Uterus (tissue), 4 donors: Measurements from ENCODE around the gene TMEM30B. TPM values are rescaled to one million over a fixed set of nuclear protein-coding genes. Genes with fewer than 3 reads are reported as not detected.
"Not testable (repeated sequence)": the region's sequence is repeated elsewhere in the genome, so short reads cannot be mapped to it uniquely, and the experiment has no call there.

Experiments used
- DNase-seq, 2 donors: peaks; one replicate each; pipeline ENCODE4 v3.0.0-alpha.2; 2019 to 2020
- H3K27ac ChIP-seq, 2 donors: fragments of 200-600 bp; sonication (generic); 1 replicate in 1 of 2; 2 replicates in 1 of 2; pipeline ENCODE4 v1.5.1; 2016 to 2018
- H3K27me3 ChIP-seq, 2 donors: fragments of 200-600 bp; sonication (generic); one replicate each; pipeline ENCODE4 v1.5.1; 2018 to 2019; ENCODE audit warnings: control low read depth in 1 of 2
- H3K36me3 ChIP-seq, 2 donors: fragments of 200-600 bp; sonication (generic); one replicate each; pipeline ENCODE4 v1.5.1; 2019; ENCODE audit warnings: control low read depth in 1 of 2
- H3K4me1 ChIP-seq, 2 donors: fragments of 200-600 bp; sonication (generic); one replicate each; pipeline ENCODE4 v1.5.1; 2018 to 2019; ENCODE audit warnings: control low read depth in 1 of 2
- H3K4me3 ChIP-seq, 2 donors: fragments of 200-600 bp; sonication (generic); 1 replicate in 1 of 2; 2 replicates in 1 of 2; pipeline ENCODE4 v1.5.1; 2018 to 2019; ENCODE audit warnings: mild to moderate bottlenecking in 1 of 2
- H3K9me3 ChIP-seq, 2 donors: fragments of 200-600 bp; sonication (generic); one replicate each; pipeline ENCODE4 v1.5.1; 2019; ENCODE audit warnings: control low read depth in 1 of 2
- POLR2A ChIP-seq, 2 donors: fragments of 450-650 bp; IDR thresholded peaks; one replicate each; pipeline ENCODE4 v1.6.1; 2016; ENCODE audit warnings: antibody characterized with exemption in 2 of 2, mild to moderate bottlenecking in 1 of 2, moderate library complexity in 1 of 2
- intact Hi-C: fragments of 100-400 bp; cut with DNase I; formaldehyde crosslinking; loops from one replicate; pipeline ENCODE4 v1.15.1; 2023; ENCODE audit warnings: low total_unique reads
- total RNA-seq, 4 donors: library from RNA; depleted of rRNA in 3 of 4; stranded (reverse); fragments of >200 nt in 3 of 4; gene quantifications; one replicate each; pipeline versions ENCODE4 v1.1.0 to v1.2.4, GENCODE V29; 2014 to 2023
- TF ChIP-seq, protein P1 (sequence below), 4 experiments: fragments of 200-600 bp in 2 of 4; fragments of 450-650 bp in 2 of 4; sonication (generic) in 2 of 4; IDR thresholded peaks; one replicate each; pipeline ENCODE4 v1.5.1; 2016 to 2019; ENCODE audit warnings: antibody characterized with exemption in 4 of 4, mild to moderate bottlenecking in 2 of 4, moderate library complexity in 1 of 4
- donor health status: DM: yes; HTN: yes; CAD: no.

TMEM30B gene
- total RNA-seq, 4 donors from 2014 or later, result 1.8 to 6.4 (median 3.3) TPM

GRCh38 chr14:61240206-61240605, 40.9 kb downstream of the TMEM30B start:
- Histone ChIP-seq H3K9me3 (no peaks in the 10 kb centered on the region), H3K4me1 (no peaks in the 10 kb centered on the region), H3K27me3 (no peaks in the 10 kb centered on the region), H3K36me3 (no peaks in the 10 kb centered on the region), H3K4me3 (no peak overlapping the region), H3K27ac (no peak overlapping the region)
- no peak for DNase-seq
- intact Hi-C loops, result no loop called here
- TF ChIP-seq, protein P1, sequence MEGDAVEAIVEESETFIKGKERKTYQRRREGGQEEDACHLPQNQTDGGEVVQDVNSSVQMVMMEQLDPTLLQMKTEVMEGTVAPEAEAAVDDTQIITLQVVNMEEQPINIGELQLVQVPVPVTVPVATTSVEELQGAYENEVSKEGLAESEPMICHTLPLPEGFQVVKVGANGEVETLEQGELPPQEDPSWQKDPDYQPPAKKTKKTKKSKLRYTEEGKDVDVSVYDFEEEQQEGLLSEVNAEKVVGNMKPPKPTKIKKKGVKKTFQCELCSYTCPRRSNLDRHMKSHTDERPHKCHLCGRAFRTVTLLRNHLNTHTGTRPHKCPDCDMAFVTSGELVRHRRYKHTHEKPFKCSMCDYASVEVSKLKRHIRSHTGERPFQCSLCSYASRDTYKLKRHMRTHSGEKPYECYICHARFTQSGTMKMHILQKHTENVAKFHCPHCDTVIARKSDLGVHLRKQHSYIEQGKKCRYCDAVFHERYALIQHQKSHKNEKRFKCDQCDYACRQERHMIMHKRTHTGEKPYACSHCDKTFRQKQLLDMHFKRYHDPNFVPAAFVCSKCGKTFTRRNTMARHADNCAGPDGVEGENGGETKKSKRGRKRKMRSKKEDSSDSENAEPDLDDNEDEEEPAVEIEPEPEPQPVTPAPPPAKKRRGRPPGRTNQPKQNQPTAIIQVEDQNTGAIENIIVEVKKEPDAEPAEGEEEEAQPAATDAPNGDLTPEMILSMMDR (IDR thresholded peaks at IDR 0.05), result no peak
- TF ChIP-seq POLR2A (IDR thresholded peaks at IDR 0.05), result no peak

DNA sequence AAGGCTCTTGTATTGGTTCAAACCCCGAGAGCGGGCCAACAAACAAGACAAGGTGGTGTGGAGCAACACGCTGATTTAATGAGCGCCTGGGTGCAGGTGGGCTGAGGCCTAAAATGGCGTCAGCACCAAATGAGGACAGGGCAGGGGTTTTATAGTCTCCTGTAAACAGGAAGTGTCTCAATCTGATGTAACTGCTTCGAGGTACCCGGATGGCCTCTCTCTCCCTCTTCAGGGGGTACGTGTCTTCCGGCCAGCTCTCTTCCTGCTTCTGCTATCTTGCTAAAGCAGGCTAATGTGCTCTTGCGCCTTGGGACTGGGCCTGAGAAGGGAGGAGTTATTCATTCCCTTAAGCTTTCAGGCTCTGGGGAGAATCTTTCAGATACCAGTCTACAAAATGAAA, 41.9 kb downstream of the TMEM30B start:
- H3K9me3 ChIP-seq, H3K4me3 ChIP-seq, intact Hi-C loops, H3K36me3 ChIP-seq, DNase-seq, H3K27ac ChIP-seq, H3K4me1 ChIP-seq, H3K27me3 ChIP-seq: not testable (repeated sequence)

DNA sequence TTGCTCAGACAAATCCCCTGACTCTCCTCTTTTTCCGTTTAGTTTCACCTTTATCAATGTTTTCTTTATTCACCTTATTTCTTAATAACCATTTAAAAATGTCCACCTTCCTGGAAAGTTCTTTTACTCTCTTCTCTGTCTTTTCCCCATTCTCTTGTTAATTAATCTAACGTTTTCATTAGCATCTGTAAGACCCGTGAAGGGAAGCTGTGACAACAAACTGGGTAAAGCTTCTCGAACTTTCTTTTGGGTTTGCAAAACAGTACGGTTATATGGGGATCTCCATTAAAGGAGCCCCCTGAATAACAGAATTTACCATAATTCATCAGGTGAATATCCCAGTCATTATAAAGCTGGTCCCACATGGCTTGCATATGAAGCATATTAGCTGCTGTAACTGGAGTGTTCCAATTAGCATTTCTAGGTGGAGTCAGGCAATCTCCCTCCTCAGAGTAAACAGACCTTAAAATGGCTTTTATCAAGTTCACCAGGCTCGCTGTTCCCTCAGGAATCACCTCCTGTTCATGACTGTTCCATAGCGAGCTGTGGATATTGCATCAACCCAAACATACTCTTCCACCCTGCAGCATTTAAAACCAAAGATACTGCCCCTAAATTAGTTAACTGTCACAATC, 42.4 kb downstream of the TMEM30B start:
- no peak overlapping the region for H3K27ac ChIP-seq
- intact Hi-C loops, result no loop called here

GRCh38 chr14:61234215-61234916, 46.8 kb downstream of the TMEM30B start:
- H3K4me1 ChIP-seq, result no peaks in the 10 kb centered on the region
- no peak overlapping the region for H3K27ac ChIP-seq
- no peaks in the 10 kb centered on the region for H3K9me3 ChIP-seq
- no peaks in the 10 kb centered on the region for H3K36me3 ChIP-seq
- H3K27me3 ChIP-seq, result no peaks in the 10 kb centered on the region
- no peak overlapping the region for H3K4me3 ChIP-seq
- no peak for DNase-seq
- TF ChIP-seq, protein P1 (IDR thresholded peaks at IDR 0.05), result no peak
- TF ChIP-seq POLR2A (IDR thresholded peaks at IDR 0.05), result no peak
- intact Hi-C loops, result no loop called here

More for the DNA sequence above, 42.4 kb downstream of the TMEM30B start:
- Histone ChIP-seq H3K9me3 (no peaks in the 10 kb centered on the region), H3K27me3 (no peaks in the 10 kb centered on the region), H3K4me1 (no peaks in the 10 kb centered on the region), H3K4me3 (no peak overlapping the region), H3K36me3 (no peaks in the 10 kb centered on the region)
- TF ChIP-seq, protein P1 (IDR thresholded peaks at IDR 0.05), result no peak
- no peak for TF ChIP-seq POLR2A (IDR thresholded peaks at IDR 0.05)
- DNase-seq, result no peak

GRCh38 chr14:61233436-61233956, 47.6 kb downstream of the TMEM30B start:
- TF ChIP-seq, protein P1 (IDR thresholded peaks at IDR 0.05), result no peak
- no peak for TF ChIP-seq POLR2A (IDR thresholded peaks at IDR 0.05)

More at GRCh38 chr14:61233436-61233956, 47.6 kb downstream of the TMEM30B start:
- no peak for DNase-seq
- Histone ChIP-seq H3K4me3 (no peak overlapping the region), H3K27ac (no peak overlapping the region), H3K27me3 (no peaks in the 10 kb centered on the region), H3K4me1 (no peaks in the 10 kb centered on the region), H3K36me3 (no peaks in the 10 kb centered on the region), H3K9me3 (no peaks in the 10 kb centered on the region)
- intact Hi-C loops, result no loop called here
